HCT116 (cell line): ENCODE measurements around the gene C5AR1. TPM values are rescaled to one million over a fixed set of nuclear protein-coding genes. Genes with fewer than 3 reads are reported as not detected.

Experiments used
- ATAC-seq: fragments of 200-7000 bp; cut with Tn5 transposase; 2 replicates; pipeline ENCODE4 v1.9.1; 2020; ENCODE audit warnings: mild to moderate bottlenecking, moderate library complexity
- BruUV-seq: library from RNA; stranded (reverse); fragments of 400-500 nt; replicated peaks from 2 replicates; lab custom pipeline; 2021; lab: Mats Ljungman, UMichigan
- CTCF ChIA-PET: fragments of 300-600 bp; sonication (Branson Sonifier 250); formaldehyde crosslinking; loops from one replicate; lab custom pipeline; 2021; ENCODE audit warnings: antibody characterized with exemption; lab: Charles Lee
- POLR2A ChIA-PET: fragments of 300-600, 350-600 bp; sonication (Branson Sonifier 250); formaldehyde crosslinking; loops from one replicate; lab custom pipeline; 2021; ENCODE audit warnings: antibody characterized with exemption; lab: Charles Lee
- RAD21 ChIA-PET, 2 experiments: fragments of 300-600 bp; sonication (Branson Sonifier 250); formaldehyde crosslinking; loops; one replicate each; lab custom pipeline; 2023; ENCODE audit warnings: low total read pairs in 2 of 2; ENCODE audit not compliant: uncharacterized antibody in 2 of 2, unreplicated experiment in 2 of 2, low non-redundant PET in 1 of 2; lab: Charles Lee
- DNase-seq: peaks from one replicate; pipeline ENCODE4 v3.0.0-alpha.2; 2010; ENCODE audit warnings: low read depth, low spot score
- H2AFZ ChIP-seq: fragments of 200-600 bp; shearing (Covaris generic), sonication (generic); 2 replicates; pipeline ENCODE4 v1.6.1; 2017; ENCODE audit warnings: low read depth, mixed run types, mixed read lengths, antibody characterized with exemption, low read length; ENCODE audit not compliant: poor library complexity, severe bottlenecking
- H3K27ac ChIP-seq: 2 replicates; pipeline ENCODE4 v1.5.1; 2012; ENCODE audit warnings: low read depth, low read length
- H3K27me3 ChIP-seq: fragments of 200-600 bp; sonication (generic); 2 replicates; pipeline ENCODE4 v1.6.1; 2016; ENCODE audit warnings: mixed run types, low read length, mixed read lengths; ENCODE audit not compliant: insufficient read depth
- H3K36me3 ChIP-seq, 2 experiments: fragments of 200-500 bp in 1 of 2; fragments of 200-600 bp in 1 of 2; sonication (Bioruptor generic) in 1 of 2; sonication (generic) in 1 of 2; 2 replicates each; pipeline versions ENCODE4 v1.5.1 to v1.6.1; 2014 to 2016; ENCODE audit warnings: low read length in 2 of 2, inconsistent platforms in 1 of 2, mixed read lengths in 1 of 2, mixed run types in 1 of 2; ENCODE audit not compliant: insufficient read depth in 2 of 2, control insufficient read depth in 1 of 2
- H3K4me1 ChIP-seq, 2 experiments: fragments of 200-600 bp in 1 of 2; sonication (generic) in 1 of 2; 2 replicates each; pipeline versions ENCODE4 v1.5.1 to v1.6.1; 2012 to 2017; ENCODE audit warnings: low read length in 2 of 2, inconsistent platforms in 1 of 2, mild to moderate bottlenecking in 1 of 2, mixed read lengths in 1 of 2, mixed run types in 1 of 2, moderate library complexity in 1 of 2; ENCODE audit not compliant: insufficient read depth in 2 of 2, control insufficient read depth in 1 of 2
- H3K4me2 ChIP-seq: fragments of 200-600 bp; sonication (generic); 2 replicates; pipeline ENCODE4 v1.6.1; 2017; ENCODE audit warnings: mixed run types, low read length, mixed read lengths
- H3K4me3 ChIP-seq, 2 experiments: fragments of 200-600 bp in 1 of 2; sonication (generic) in 1 of 2; replicated peaks in 1 of 2; 2 replicates each; pipeline ENCODE4 v1.5.1; 2011 to 2016; ENCODE audit warnings: low read length in 2 of 2, control low read depth in 1 of 2, low read depth in 1 of 2, mild to moderate bottlenecking in 1 of 2, mixed read lengths in 1 of 2, mixed run types in 1 of 2
- H3K79me2 ChIP-seq: fragments of 200-600 bp; sonication (generic); 2 replicates; pipeline ENCODE4 v1.6.1; 2017; ENCODE audit warnings: mild to moderate bottlenecking, mixed run types, low read length, moderate library complexity, mixed read lengths; ENCODE audit not compliant: insufficient read depth
- H3K9ac ChIP-seq: fragments of 200-600 bp; sonication (generic); 2 replicates; pipeline ENCODE4 v1.6.1; 2016; ENCODE audit warnings: low read length, mixed read lengths
- H3K9me2 ChIP-seq: fragments of 200-600 bp; sonication (generic), shearing (Covaris generic); 2 replicates; pipeline ENCODE4 v1.6.1; 2017; ENCODE audit warnings: mixed run types, mild to moderate bottlenecking, moderate library complexity; ENCODE audit not compliant: insufficient read depth
- H3K9me3 ChIP-seq, 2 experiments: fragments of 200-500 bp in 1 of 2; fragments of 200-600 bp in 1 of 2; sonication (Bioruptor generic) in 1 of 2; sonication (generic) in 1 of 2; 2 replicates each; pipeline ENCODE4 v1.6.1; 2014 to 2017; ENCODE audit warnings: low read length in 2 of 2, mixed read lengths in 2 of 2, inconsistent platforms in 1 of 2, low read depth in 1 of 2, mild to moderate bottlenecking in 1 of 2, mixed run types in 1 of 2, moderate library complexity in 1 of 2; ENCODE audit not compliant: control insufficient read depth in 1 of 2, insufficient read depth in 1 of 2
- H4K20me1 ChIP-seq: fragments of 200-600 bp; sonication (generic), shearing (Covaris generic); 2 replicates; pipeline ENCODE4 v1.6.1; 2017; ENCODE audit warnings: mixed run types, mild to moderate bottlenecking, moderate library complexity; ENCODE audit not compliant: insufficient read depth
- CEBPB ChIP-seq: IDR thresholded peaks from 2 replicates; pipeline ENCODE4 v1.6.1; 2012; ENCODE audit warnings: low read depth
- ELF1 ChIP-seq: IDR thresholded peaks from 2 replicates; pipeline ENCODE4 v1.6.1; 2012; ENCODE audit warnings: low read depth, borderline replicate concordance
- EZH2phosphoT487 ChIP-seq: fragments of 200-600 bp; IDR thresholded peaks from 2 replicates; pipeline ENCODE4 v1.6.1; 2018; ENCODE audit warnings: antibody characterized with exemption, borderline replicate concordance
- MAX ChIP-seq: IDR thresholded peaks from 2 replicates; pipeline ENCODE4 v1.6.1; 2012
- POLR2A ChIP-seq: IDR thresholded peaks from 2 replicates; pipeline ENCODE4 v1.7.0; 2011; ENCODE audit warnings: borderline replicate concordance; ENCODE audit not compliant: insufficient read depth, insufficient read length; ENCODE audit errors: extremely low read depth
- RAD21 ChIP-seq: IDR thresholded peaks from 2 replicates; pipeline ENCODE4 v1.6.1; 2012; ENCODE audit warnings: low read depth, mild to moderate bottlenecking
- SRF ChIP-seq: IDR thresholded peaks from 2 replicates; pipeline ENCODE4 v1.6.1; 2012; ENCODE audit warnings: low read depth
- TCF7L2 ChIP-seq: IDR thresholded peaks from 2 replicates; pipeline ENCODE4 v1.7.0; 2011; ENCODE audit warnings: borderline replicate concordance, inconsistent platforms; ENCODE audit not compliant: insufficient read depth, insufficient read length; ENCODE audit errors: extremely low read depth
- YY1 ChIP-seq: IDR thresholded peaks from 2 replicates; pipeline ENCODE4 v1.6.1; 2011; ENCODE audit warnings: low read length, low read depth, moderate library complexity, mild to moderate bottlenecking; ENCODE audit not compliant: insufficient replicate concordance; ENCODE audit errors: extremely low read depth
- ZFX ChIP-seq: fragments of 450-650 bp; IDR thresholded peaks from 2 replicates; pipeline ENCODE4 v1.6.1; 2017
- ZNF274 ChIP-seq: fragments of 200-500 bp; sonication (Bioruptor generic); IDR thresholded peaks from 2 replicates; pipeline ENCODE4 v1.6.1; 2014; ENCODE audit warnings: mild to moderate bottlenecking, low read depth, low read length, inconsistent platforms
- intact Hi-C: fragments of 100-400 bp; cut with micrococcal nuclease; formaldehyde crosslinking; loops from 2 replicates; pipeline ENCODE4 v1.10.0; 2022
- total RNA-seq: library from RNA; stranded (reverse); gene quantifications from one replicate; pipeline ENCODE4 v1.2.1, GENCODE V29; 2021; ENCODE audit not compliant: unreplicated experiment
- TF ChIP-seq, protein P1 (sequence below): IDR thresholded peaks from 2 replicates; pipeline ENCODE4 v1.6.1; 2011; ENCODE audit warnings: mild to moderate bottlenecking, low read length, moderate library complexity; ENCODE audit not compliant: insufficient replicate concordance; ENCODE audit errors: extremely low read depth

The C5AR1 gene
- total RNA-seq, 1 experiment from 2014 or later = 6.5 TPM

DNA sequence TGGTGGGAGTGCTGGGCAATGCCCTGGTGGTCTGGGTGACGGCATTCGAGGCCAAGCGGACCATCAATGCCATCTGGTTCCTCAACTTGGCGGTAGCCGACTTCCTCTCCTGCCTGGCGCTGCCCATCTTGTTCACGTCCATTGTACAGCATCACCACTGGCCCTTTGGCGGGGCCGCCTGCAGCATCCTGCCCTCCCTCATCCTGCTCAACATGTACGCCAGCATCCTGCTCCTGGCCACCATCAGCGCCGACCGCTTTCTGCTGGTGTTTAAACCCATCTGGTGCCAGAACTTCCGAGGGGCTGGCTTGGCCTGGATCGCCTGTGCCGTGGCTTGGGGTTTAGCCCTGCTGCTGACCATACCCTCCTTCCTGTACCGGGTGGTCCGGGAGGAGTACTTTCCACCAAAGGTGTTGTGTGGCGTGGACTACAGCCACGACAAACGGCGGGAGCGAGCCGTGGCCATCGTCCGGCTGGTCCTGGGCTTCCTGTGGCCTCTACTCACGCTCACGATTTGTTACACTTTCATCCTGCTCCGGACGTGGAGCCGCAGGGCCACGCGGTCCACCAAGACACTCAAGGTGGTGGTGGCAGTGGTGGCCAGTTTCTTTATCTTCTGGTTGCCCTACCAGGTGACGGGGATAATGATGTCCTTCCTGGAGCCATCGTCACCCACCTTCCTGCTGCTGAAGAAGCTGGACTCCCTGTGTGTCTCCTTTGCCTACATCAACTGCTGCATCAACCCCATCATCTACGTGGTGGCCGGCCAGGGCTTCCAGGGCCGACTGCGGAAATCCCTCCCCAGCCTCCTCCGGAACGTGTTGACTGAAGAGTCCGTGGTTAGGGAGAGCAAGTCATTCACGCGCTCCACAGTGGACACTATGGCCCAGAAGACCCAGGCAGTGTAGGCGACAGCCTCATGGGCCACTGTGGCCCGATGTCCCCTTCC, 10.5 kb downstream of the C5AR1 start:
- Histone ChIP-seq H3K79me2 (no peaks in the 10 kb centered on the region), H2AFZ (no peak overlapping the region), H3K9me3 (no peaks in the 10 kb centered on the region), H3K4me1 (peaks cover 4 to 7% of the 10 kb centered on the region in 2 experiments; a peak in 3 of 4 replicates), H3K4me3 (no peak overlapping the region), H3K9me2 (no peaks in the 10 kb centered on the region), H3K9ac (no peak overlapping the region), H3K27ac (no peak overlapping the region), H3K36me3 (no peaks in the 10 kb centered on the region), H4K20me1 (no peaks in the 10 kb centered on the region), H3K4me2 (no peak overlapping the region), H3K27me3 (no peaks in the 10 kb centered on the region)
- RAD21 ChIA-PET = no interaction called here
- intact Hi-C loops = no loop called here
- POLR2A ChIA-PET = no interaction called here
- ATAC-seq (no peak), DNase-seq (no peak)
- TF ChIP-seq YY1 = no peak
- no peak for TF ChIP-seq MAX
- TF ChIP-seq RAD21 = no peak
- CTCF ChIA-PET = no interaction called here
- BruUV-seq = no TSS peak

GRCh38 chr19:47321630-47322029, 12.0 kb downstream of the C5AR1 start:
- Histone ChIP-seq H4K20me1 (no peaks in the 10 kb centered on the region), H3K9me3 (no peaks in the 10 kb centered on the region), H3K36me3 (no peaks in the 10 kb centered on the region), H3K27me3 (no peaks in the 10 kb centered on the region), H3K4me3 (no peak overlapping the region), H3K4me1 (no peaks in the 10 kb centered on the region), H2AFZ (no peak overlapping the region), H3K9ac (no peak overlapping the region), H3K4me2 (no peak overlapping the region), H3K27ac (no peak overlapping the region), H3K79me2 (no peaks in the 10 kb centered on the region), H3K9me2 (no peaks in the 10 kb centered on the region)
- RAD21 ChIA-PET = no interaction called here
- DNase-seq (no peak), ATAC-seq (no peak)
- no peak for TF ChIP-seq YY1
- TF ChIP-seq TCF7L2 = no peak
- TF ChIP-seq ZNF274 = no peak
- no peak for TF ChIP-seq ZFX
- TF ChIP-seq EZH2phosphoT487 = no peak
- no peak for TF ChIP-seq RAD21
- TF ChIP-seq CEBPB = no peak
- no peak for TF ChIP-seq SRF
- TF ChIP-seq POLR2A = no peak
- TF ChIP-seq ELF1 = no peak
- TF ChIP-seq, protein P1, sequence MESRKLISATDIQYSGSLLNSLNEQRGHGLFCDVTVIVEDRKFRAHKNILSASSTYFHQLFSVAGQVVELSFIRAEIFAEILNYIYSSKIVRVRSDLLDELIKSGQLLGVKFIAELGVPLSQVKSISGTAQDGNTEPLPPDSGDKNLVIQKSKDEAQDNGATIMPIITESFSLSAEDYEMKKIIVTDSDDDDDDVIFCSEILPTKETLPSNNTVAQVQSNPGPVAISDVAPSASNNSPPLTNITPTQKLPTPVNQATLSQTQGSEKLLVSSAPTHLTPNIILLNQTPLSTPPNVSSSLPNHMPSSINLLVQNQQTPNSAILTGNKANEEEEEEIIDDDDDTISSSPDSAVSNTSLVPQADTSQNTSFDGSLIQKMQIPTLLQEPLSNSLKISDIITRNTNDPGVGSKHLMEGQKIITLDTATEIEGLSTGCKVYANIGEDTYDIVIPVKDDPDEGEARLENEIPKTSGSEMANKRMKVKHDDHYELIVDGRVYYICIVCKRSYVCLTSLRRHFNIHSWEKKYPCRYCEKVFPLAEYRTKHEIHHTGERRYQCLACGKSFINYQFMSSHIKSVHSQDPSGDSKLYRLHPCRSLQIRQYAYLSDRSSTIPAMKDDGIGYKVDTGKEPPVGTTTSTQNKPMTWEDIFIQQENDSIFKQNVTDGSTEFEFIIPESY = no peak
- intact Hi-C loops = no loop called here
- no TSS peak for BruUV-seq
- POLR2A ChIA-PET = no interaction called here
- CTCF ChIA-PET = no interaction called here
